Measurements from ENCODE around the gene PPP1R9B.
A peak's percentile ranks its signal among the peaks of the same experiment; 100 is the strongest.

PPP1R9B gene

DNA sequence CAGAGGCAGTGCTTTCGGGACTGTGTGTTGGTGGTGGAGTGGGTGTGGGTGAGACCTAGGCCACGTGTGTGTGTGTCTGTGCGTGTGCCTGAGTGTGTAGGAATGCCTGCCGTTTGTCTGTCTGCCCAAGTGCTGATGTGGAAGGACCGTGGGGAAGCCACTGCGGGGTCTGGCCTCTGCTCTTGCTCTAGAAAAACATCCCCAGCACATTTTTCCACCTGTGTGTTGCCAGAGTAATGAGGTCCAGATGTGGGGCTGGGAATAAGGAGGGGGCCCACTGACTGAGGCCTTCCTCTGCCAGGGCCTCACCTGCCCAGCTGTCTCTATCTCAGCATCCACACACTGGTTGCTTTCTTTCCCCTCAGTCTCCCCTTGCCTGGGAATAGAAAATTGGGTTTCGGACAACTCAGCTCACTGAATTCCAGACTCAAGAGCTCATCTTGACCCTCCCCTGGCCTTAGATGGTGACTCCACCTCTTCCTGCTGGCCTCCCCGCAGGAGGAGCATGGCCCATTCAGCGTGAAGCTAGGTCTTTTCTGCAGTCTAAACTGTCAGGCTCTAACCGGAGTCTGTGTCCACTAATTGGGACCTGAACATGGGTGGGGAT lies 23.0 kb upstream of the PPP1R9B start:
- DNase-seq: no peak

DNA sequence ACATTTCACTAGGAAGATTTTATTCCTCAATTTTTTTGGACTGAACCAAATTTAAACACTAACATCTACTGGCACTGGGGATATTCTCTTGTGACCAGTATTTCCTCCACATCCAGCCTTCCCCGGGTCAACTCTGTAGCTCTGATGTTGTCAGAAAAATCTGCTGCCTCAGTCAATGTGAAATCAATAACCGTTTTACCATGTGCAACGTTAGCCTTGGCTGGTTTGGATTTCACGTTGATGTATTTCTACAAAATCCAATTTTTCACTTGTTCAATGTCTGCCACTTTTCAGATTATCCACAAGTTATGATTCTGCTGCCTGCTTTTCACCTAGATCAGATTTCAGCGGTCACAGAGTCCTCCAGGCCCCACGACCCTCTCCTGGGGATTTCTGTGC lies 22.5 kb upstream of the PPP1R9B start:
- no peak for DNase-seq

DNA sequence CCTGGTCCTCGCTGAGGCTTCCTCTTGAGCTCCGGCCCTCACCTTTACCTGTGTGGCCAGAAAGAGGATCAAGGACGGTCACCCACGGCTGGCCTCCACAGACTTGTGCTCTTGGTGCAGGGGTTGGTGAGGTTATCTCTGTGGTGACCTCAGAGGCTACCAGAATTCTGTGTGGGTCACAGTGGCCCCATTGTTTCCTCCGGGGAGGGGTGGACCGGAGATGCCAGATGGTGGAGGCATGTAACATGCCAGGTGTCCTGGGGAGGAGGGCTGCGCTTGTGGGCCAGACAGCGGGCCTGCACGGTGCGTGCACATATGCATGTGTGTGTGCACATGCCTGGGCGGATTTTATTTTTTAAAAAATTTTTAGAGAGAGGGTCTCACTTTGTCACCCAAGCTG lies 21.7 kb upstream of the PPP1R9B start:
- no peak for DNase-seq

DNA sequence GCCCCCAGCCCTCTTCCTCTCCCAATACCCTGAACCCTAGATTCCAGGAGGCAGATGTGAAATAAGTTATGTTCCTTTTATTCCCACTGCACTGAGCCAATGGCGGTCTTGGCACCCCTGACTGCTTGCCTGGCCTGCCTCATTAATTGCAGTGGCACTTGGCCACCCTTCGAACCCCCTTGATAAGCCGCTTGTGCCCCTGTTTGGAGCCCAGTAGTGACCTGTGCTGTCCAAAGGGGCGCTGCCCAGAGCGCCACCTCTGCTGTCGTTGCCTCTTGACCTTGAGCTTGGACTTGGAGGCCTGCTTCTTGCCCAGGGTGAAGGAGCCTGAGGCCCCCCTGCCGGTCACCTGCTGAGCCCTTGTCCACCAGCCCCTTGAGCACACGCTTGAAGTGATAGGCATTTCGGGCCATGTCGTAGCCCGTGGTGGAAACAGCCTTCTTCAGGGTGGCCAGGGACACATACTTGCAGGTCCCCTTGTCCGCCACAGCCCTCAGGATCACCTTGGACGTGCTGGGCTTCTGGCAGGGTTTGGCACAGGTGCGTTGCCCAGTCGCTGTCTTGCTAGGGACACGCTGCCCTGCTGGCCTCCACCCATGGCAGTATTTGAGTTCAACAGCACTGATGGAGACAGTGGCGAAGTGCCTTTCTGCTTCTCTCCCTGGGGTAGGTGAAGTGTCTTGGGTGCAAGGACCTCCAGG lies 21.0 kb upstream of the PPP1R9B start:
- no peak for DNase-seq

DNA sequence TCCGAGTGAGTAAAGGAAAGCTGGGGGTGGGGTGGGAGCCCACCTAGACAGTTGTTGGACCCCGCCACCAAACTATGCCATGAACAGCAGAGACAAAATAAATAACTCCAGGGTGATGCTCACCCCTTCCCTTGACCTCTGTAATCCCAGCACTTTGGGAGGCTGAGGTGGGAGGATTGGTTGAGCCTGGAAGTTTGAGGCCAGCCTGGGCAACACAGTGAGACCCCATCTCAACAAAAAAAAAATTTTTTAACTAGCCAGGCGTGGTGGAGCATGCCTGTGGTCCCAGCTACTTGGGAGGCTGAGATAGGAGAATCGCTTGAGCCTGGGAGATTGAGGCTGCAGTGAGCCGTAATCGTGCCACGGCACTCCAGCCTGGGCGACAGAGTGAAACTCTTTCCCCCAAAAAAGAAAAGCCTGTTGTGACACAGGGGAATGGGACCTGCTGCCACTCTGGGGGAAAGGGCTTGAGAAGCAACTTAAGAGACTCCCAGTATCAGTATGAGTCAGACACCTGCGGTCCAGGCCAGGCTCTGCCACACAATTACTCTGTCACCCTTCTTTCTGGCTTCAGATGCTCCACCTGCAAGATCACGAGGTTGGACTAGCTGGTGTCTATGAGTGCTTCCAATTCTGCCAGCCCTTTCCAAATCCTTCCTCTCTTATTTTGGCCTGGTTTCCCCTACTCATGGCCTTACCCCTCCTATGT lies 20.3 kb upstream of the PPP1R9B start:
- no peak for DNase-seq

DNA sequence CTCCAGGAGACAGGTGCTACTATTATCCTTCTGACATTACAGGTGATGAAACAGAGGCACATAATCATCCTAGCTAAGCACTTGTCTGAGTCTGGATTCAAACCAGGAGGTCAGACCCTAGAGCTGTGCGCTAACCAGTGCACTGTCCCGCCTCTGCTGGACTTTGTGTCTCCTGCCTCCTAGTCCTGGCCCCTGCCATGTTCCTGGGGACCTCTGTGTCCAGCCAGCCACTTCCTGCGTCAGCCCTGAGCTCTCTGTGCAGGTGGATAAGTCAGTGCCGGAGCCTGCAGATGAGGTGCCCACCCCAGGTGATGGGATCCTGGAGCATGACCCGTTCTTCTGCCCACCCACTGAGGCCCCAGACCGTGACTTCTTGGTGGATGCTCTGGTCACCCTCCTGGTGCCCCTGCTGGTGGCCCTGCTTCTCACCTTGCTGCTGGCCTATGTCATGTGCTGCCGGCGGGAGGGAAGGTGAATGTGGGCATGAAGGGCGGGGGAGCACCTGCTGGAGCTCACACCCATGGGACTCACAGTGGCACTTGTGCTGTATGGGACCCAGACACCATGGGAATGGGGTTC lies 19.5 kb upstream of the PPP1R9B start:
- no peak for DNase-seq

DNA sequence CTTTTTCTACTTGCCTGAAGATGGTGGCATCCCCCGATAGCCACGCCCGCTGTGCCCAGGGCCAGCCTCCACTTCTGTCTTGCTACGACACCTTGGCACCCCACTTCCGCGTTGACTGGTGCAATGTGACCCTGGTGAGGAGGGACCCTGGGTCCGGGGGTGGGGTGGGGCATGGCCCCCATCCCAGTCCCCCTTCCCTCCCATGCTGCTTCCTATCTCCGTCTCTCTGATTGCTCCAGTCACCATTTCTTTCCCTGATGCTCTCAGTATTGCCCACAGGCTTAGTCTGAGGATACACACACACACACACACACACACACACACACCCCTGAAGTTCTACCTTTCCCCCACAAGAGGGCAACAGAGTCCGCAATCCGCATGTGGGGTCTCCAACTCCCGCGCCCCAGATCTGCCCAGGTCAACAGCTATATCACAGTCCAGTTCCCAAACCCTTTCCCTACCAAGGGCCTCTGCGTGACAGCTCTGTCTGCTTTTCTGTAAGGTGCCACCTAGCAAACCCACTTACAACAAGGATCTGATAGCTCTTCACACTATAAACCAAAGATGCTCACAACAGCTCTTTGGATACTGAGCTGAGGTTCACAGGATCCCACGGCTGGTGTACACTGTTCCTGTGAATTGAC lies 18.8 kb upstream of the PPP1R9B start:
- peak; percentile 40 for DNase-seq

DNA sequence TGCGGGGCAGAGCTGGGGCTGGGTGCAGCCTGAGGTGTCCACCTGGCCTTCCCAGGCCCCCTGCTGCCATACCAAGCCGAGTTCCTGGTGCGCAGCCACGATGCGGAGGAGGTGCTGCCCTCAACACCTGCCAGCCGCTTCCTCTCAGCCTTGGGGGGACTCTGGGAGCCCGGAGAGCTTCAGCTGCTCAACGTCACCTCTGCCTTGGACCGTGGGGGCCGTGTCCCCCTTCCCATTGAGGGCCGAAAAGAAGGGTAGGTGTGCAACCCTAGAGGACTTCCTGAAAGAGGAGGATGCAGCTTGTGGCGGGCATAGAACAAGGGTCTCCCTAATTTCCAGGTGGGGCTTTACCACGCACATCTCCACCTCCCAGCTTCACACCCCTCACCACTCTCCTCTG lies 17.8 kb upstream of the PPP1R9B start:
- DNase-seq: no peak

DNA sequence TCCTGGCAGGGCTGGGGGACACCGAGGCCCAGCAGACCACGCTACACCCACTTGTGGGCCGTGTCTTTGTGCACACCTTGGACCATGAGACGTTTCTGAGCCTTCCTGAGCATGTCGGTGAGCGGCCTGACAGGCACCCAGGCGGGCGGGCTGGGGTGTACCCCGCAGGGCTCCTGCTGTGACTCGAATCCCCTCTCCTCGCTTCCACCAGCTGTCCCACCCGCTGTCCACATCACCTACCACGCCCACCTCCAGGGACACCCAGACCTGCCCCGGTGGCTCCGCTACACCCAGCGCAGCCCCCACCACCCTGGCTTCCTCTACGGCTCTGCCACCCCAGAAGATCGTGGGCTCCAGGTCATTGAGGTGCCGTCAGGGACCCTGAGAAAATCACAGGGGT lies 16.9 kb upstream of the PPP1R9B start:
- no peak for DNase-seq

DNA sequence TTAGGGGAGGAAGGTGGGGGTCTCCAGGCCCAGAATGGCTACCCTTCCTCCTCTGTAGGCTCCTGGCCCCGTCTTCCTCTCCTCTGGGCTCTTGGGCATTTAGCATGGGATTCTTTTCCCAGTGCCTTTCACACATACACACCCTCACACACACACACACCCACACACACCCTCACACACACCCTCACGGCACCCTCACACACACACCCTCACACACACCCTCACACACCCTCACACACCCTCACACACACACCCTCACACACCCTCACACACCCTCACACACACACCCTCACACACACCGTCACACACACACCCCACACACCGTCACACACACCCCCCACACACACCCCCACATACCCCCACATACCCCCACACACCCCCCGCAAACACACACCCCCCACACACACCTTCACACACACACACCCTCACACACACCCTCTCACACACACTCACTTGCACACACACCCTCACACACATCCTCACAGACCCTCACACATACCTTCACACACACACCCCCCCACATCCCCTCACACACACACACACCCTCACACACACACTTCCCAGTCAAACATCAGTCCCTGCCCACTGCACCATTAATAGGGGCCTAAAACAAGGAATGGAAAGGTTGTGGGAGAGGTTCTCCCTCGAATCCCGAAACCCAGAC lies 16.2 kb upstream of the PPP1R9B start:
- no peak for DNase-seq

DNA sequence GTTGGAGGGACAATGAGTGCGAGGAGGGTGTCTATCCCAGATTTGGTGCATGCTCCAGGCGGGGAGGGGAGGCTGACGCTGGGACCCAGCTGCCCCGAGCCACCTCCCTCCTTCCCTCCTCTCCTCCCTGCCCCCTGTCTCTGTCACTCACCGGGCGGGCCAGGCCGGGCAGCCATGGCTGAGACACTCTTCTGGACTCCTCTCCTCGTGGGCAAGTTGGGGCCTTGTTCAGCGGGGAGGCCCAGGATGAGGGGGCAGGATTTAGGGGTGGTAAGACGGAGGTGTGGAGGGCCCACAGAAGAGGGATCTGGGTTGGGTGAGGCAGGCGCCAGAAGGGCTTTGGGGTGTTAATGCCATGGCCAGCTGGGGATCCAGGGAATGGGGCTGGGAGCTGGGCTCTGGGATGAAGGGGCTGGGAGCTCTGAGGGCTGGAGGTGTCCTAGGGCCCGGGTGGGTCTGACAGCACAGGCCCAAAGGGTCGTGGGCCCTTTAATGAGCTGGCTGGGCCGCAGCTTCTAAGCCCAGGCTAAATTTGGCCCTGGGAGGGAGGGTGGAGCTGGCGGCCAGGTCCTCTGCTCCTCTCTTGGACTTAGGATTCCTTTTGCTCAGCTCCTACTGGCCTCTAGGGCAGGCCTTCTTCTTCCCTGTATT lies 15.5 kb upstream of the PPP1R9B start, which contains the start of gene SGCA:
SGCA (plus strand) TSS at position 139 of the 651 bp plus-strand sequence; CDS start at position 175, 36 bp downstream.
- no peak for DNase-seq

DNA sequence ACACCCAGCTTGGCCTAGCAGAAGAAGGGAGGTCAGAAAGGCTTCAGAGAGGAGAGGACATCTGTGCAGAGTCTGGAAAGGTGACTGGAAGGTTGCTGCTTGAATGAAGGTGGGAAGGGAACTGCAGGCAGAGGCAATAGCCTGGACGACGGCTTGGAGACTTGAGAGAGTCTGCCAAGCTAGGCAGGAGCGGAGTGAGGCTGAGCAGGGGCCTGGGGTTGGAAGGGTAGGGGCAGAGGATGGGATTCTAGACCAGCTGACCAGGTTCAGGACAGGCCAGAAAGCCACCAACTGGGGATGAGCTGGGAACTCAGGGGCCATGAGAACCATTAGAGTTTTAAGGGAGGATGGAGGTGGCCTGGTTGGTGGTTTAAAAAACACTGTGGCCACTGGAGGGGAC lies 15.0 kb upstream of the PPP1R9B start:
- no peak for DNase-seq

DNA sequence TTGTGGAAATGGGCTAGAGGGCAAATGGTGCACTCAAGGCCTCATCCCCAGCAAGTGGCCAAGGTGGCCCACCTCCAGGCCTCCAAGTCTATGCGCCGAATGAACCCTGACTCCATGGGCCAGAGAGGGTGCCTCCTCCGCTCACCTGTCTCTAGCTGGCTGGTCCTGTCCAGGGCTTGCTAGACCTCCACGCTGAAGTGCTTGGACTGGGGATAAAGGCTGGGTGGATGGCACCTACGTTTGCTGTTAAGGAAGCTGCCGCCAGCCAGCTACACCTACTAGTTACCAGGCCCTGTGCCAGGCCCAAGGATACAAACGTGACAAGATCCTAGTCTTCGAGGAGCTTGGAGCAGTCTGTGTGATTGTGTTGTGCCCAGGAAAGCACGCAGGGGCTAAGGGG lies 14.6 kb upstream of the PPP1R9B start:
- no peak for DNase-seq

DNA sequence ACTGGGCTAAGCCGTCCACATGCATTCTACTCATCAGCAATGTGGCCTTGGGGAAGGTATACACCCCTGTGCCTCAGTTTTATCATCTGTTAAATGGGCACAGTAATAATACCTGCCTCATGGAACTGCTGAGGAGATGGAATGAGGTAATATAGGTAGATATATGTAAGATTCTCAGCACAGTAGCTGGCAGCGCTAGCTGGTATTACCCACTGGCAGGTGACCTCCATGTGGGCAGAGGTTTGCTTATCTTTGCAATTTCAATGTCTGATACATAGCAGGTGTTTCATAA lies 14.2 kb upstream of the PPP1R9B start:
- no peak for DNase-seq

DNA sequence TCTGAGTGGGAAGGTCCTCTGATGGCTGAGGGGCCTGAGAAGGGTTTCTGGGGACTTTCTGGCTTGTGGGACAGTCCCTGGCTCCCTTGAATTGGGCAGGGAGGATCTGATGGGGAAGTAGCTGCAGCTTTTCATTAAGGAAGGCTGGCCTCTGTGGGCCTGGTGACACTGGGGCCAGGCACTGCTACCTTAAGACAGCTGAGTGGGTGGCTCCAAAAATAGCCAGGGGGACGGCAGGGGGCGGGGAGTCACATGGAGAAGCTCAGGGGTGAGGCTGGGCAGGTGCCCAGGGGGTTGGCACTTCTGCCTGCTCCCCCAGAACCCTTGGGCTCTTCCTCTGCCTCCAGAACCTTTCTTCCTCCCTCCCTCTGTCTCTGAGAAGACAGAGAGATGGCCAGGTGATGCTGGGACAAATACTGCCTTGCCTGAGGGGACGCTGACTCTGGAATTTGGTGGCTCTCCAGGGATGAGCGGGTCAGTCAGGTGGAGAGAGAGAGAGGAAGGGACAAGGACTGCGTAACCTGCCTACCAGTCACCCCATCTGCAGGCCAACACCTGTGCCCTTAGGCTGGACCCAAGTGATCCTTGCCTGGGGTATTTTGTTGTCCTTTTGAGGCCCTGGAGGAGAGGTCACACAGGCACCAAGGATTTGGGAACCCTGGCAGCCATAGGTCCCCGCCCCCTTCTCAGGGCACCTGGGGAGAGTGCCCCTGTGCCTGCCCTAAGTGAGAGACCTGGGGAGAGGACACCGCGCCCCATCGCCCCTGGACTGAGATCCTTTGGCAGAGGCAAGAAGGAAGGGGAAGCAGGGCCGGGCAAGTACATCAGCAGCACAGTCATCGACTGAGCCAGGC lies 13.6 kb upstream of the PPP1R9B start:
- peak; percentile 21 for DNase-seq

DNA sequence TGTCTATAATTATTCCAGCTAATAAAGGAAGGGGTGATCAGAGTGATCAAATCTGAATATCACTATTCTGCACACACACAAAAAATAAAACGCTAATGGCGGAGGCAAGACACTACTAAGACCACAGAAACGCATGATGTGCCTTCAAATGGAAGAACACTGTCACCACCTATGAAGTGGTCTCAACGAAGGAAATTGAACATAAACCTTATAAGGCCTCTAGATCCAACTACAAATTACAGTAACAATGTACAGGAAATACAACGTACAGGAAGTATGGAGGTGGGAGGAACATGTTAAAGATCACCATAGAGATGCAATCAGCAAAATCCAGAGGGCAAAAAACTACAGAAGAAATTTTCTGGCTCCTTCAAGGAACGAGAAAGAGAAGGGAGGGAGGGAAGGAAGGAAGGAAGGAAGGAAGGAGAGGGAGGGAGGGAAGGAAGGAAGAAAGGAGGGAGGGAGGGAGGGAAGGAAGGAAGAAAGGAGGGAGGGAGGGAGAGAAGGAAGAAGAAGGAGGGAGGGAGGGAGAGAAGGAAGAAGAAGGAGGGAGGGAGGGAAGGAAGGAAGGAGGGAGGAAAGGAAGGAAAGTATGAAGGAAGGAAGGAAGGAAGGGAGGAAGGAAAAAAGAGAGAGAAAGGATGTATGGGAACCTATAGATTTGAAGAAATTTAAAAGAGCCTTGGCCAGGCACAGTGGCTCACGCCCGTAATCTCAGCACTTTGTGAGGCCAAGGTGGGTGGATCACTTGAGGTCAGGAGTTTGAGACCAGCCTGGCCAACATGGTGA lies 12.2 kb upstream of the PPP1R9B start:
- DNase-seq: no peak

DNA sequence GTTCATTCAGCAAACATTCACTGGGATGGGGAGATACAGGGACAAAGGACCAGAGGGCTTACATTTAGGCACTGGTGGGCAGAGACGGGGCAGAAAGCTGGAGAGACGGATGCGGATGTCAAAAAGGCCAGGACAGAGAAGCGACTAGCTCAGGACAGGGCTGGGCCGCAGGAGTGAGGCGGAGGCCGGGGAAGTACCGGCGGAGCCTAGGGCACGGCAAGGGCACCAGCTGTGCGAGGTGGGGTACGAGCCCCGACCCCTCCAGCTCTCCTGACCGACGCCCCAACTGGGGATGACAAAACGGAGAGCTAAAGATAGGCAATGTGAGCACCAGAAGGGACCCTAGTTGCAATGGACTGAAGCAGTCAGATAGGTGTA lies 11.4 kb upstream of the PPP1R9B start:
- DNase-seq: no peak

DNA sequence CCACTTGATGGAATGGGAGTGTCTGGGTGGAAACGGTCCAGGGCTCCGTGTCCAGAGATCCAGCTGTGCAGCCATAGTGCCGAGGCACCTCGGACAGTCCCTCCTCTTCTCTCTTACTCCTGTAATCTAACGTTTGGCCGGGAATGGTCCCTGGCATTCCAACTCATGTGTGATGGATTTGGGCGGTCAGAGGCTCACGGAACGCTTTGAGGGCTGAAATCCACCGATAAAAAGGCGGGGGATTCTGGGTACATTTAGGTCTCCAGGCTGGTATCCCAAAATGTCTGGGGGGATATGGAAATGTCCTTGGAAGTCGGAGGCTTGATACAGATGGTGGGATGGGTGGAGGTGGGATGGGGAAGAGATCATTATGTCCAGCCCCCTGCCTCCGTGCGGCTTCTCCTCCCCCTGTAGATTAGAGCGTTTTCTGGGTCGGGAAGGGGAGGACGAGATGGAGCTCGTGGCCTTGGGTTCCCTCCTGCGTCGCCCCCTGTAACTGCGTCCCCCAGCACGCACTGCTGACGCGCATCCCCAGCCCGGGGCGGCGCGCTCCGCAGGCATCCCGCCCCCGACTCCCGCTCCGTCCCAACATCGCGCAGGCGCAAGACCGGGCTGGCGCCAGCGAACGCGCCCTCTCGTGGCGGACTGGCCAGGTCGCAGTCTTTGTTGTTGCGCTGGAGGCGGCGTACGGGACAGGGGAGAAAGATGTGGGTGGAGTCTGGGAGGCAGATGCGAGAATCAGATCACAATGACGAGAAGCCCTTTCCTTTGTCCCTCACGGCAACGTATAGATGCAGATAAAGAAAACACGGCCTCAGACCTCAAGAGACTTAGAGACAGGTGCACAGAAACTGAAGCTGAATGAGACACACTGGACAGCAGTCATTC lies 10.8 kb upstream of the PPP1R9B start:
- DNase-seq: peak; percentile 95

DNA sequence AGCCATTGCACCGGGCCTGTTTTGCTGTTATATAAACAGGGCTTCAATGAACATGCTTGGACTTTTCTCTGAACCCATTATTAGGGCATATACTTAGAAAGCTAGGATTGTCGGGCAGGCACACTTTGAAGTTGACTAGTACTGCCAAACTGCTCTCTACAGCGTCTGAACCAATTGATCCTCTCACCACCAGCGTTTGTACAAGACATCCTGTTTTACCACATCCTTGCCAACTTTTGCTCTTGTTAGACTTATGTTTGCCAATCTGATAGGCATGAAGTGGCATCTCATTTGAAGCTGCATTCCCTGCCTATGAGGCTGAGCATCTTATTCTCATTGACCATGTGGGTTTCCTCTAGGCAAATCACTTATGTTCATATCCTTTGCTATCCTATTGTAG lies 7.4 kb upstream of the PPP1R9B start:
- no peak for DNase-seq
